COR-L47 (cell line): ENCODE data around the gene SLCO1A2.
"Not testable (repeated sequence)": the region's sequence is repeated elsewhere in the genome, so short reads cannot be mapped to it uniquely, and the experiment has no call there.

ENCODE experiments used
- DNase-seq: peaks from one replicate; lab custom pipeline; 2025; lab: John Stamatoyannopoulos, UW

Gene SLCO1A2, protein sequence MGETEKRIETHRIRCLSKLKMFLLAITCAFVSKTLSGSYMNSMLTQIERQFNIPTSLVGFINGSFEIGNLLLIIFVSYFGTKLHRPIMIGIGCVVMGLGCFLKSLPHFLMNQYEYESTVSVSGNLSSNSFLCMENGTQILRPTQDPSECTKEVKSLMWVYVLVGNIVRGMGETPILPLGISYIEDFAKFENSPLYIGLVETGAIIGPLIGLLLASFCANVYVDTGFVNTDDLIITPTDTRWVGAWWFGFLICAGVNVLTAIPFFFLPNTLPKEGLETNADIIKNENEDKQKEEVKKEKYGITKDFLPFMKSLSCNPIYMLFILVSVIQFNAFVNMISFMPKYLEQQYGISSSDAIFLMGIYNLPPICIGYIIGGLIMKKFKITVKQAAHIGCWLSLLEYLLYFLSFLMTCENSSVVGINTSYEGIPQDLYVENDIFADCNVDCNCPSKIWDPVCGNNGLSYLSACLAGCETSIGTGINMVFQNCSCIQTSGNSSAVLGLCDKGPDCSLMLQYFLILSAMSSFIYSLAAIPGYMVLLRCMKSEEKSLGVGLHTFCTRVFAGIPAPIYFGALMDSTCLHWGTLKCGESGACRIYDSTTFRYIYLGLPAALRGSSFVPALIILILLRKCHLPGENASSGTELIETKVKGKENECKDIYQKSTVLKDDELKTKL

DNA sequence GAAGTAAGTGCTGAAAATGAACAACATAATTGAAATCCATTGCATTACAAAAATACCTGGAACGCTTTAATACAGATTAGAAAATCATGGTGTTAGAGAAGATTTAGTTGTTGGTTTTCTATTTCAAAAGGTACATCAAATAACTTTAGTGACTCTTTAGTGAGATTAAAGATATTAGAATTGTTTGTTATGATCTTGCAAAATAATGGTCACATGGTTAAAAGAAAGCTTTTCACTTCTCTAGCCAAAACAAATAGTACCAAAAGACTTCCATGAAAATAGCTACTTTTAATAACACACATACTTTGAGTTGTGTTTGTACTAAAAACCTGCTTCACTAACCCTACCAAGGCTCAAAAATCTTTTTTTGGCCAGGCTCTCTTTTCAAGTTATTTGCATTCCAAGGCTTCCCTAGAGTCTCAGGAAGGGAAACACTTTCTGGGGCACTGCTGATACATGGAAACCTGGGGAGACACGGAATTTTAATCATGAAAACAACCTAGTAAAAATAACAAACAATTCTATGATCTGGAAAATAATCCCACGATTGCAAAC lies at the start of gene SLCO1A2:
SLCO1A2 (minus strand) TSS at position 147 of the 555 bp plus-strand sequence. CDS start 270 bp downstream, outside the sequence.
- no peak for DNase-seq

DNA sequence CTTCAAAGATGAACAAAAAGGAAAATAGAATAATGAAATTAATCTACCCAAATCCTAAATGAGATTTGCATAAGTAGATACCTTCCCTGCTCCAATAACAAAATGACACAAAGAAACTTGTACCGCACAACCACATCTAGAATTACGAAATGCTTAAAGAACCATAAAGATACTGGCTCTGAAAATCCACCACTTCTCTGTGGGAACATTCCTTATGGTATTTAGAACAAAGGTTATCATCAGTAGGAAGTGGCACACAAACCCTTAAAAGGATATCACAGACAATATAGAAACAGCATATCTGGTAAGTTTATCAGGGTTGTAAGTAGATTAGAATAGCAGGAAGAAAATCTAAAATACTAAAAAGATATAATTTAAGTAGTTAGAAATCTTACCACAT lies 49.5 kb upstream of the SLCO1A2 start:
- DNase-seq, result no peak

DNA sequence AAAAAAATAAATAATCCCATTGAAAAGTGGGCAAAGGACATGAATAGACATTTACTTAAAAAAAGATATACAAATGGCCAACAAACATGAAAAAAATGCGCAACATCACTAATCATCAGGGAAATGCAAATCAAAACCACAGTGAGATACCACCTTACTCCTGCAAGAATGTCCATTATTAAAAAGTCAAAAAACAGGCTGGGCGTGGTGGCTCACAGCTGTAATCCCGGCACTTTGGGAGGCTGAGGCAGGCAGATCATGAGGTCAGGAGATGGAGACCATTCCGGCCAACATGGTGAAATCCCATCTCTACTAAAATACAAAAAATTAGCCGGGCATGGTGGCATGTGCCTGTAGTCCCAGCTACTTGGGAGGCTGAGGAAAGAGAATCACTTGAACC lies 46.6 kb upstream of the SLCO1A2 start:
- not testable (repeated sequence) for DNase-seq

DNA sequence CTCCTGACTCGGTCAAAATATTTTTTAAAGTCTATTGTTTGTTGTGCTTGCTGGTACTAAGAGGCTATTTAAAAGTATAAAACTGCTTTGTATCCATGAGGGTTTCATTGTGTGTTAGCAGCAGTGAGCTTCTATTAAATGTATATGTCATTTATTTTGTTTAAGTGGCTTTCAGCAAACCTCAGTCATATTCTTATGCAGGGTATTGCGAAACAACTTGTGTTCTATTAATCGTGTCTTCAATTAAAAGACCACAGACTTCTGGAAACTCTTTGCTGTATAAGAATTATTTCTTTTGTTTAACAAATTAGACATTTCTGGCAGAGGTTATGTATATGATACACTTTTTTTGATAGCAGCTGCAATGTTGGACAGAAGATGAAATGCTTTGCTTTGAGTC lies 44.5 kb upstream of the SLCO1A2 start:
- no peak for DNase-seq

DNA sequence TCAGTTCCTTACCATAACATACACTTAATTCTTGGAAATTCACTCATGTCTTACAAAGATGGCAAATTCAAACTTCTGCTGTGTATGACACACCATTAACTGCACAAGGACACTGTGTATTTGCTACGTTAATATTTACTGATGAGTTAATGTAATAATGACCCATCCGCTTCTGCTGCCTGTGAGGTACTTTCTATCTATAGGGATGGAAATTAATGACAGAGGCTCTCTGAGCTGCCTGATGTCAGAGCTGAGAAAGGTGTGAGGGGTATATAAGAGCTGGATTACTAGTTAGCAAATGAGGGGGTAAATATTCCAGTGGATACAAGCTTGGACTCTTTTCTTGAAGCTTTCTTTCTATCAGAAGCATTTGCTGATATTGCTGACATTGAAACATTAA lies 37.9 kb upstream of the SLCO1A2 start, which contains the start of gene IAPP:
IAPP (plus strand) TSS at position 301 of the 400 bp plus-strand sequence. CDS start 450 bp downstream, outside the sequence.
- no peak for DNase-seq

DNA sequence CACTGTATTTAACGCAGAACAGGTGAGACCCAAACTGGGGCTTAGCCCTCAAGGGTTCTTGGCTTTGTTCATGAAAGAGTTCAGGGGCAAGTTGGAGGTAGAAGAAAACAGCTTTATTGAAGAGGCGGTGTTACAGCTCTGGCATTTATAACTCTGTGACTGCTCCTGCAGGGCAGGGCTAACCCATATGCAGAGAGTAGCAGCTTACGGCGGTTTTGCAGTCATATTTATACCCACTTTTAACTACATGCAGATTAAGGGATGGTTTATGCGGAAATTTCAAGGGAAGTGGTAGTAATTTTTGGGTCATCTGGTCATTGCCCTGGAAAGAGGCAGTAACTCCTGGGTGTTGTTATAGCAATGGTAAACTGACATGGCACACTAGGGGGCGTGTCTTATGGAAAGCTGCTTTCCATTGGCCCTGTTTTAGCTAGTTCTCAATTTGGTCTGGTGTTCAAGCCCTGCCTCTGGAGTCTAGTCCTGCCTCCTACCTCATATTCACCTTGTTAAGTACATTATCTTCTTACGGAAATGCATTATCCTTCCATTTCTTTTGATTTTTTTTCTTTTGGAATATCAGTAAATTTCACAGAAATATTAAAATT lies 36.2 kb upstream of the SLCO1A2 start:
- no peak for DNase-seq

DNA sequence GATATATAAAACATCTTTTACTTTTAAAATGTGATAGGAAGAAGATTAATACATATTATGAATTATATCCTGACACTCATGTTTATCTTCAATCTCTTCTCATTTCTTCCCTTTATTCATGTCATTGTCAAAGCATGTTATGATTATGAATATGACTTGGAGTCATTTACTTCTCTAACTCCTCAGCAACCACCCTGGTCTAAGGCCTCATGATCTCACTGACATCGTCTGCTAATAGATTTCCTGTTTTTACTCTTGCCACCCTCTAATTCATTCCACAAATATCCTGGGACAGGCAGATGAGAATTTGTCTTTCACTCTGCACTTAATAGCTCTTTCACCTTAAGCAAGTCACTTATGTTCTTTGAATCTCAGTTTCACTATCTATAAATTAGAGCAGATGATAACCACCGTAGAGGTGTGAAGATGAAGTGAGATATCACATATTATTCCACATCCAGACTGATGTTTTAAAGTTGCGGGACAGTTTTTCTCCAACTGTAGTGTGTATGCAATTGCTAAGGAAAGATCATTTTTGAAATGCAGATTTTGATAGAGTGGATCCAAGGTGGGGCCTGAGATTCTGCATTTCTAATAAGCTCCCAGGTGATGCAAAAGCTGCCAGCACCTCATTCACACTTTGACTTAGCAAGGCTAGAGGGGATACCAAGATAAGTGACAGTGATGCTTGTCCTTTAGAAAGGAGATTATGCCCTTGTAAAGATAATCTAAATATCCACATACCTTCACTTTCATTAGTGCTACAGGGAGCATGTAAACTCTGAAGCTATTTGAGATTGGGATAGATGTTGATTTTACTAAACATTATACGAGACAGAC lies 34.6 kb upstream of the SLCO1A2 start:
- no peak for DNase-seq

DNA sequence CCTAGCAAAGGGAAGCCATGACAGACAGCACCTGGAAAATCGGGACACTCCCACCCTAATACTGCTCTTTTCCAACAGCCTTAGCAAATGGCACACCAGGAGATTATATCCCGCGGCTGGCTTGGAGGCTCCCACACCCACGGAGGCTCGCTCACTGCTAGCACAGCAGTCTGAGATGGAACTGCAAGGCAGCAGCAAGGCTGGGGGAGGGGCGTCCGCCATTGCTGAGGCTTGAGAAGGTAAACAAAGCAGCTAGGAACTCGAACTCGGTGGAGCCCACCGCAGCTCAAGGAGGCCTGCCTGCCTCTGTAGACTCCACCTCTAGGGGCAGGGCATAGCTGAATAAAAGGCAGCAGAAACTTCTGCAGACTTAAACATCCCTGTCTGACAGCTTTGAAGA lies 25.9 kb upstream of the SLCO1A2 start:
- DNase-seq, result not testable (repeated sequence)

DNA sequence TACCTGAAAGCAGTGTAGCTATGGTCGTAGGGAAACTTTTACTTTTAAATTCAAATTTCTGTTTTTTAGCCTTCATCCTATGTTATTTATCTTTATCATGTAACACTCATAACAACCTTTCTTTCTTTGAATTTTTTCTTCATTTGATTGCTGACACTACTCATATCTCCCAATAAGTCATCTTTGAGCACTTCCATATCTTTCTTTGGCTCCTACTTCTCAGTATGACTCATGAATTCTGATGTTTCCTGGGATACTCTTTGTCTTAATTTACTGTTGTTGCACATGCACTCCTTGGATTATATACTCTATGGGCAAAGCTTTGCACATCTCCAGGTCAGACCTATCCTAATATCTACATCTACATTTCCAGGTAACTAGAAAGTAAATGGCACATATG lies 19.9 kb upstream of the SLCO1A2 start:
- no peak for DNase-seq

DNA sequence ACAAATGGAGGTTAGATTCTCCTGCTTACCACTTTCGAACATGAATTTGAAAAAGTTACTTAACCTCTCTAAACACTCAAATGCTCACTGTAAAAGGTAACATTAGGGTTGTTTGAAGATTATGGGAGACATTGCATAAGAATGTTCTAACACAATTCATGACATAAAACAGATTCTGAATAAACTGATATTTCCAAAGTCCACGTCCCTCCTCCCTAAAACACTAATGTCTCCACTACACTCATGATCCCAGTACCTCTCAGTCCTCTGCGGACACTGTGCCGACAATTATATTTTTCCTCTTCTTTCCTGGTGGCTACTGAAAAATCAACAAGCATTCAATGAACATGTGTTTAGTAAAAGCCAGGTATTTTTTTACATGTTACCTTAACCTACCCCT lies 19.2 kb upstream of the SLCO1A2 start:
- no peak for DNase-seq

DNA sequence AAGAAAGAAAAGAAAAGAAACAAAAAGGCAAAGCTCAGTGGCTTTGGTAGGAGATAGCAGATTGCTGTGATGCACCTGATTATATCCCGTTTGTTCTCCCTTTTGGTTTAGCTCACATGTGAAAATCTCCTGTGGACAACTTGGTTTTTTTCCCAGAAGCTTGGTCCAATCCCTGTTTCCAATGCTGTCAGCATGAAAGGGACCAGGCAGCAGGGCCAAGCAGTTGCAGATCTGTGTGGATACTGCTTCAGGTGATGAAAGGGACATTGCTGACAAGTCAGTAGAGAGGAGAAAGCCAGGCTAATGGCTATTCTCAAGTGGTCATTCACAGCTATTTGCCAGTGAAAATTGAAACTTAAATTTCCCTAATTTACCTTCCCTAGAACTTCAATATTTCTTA lies 18.8 kb upstream of the SLCO1A2 start:
- DNase-seq, result no peak

DNA sequence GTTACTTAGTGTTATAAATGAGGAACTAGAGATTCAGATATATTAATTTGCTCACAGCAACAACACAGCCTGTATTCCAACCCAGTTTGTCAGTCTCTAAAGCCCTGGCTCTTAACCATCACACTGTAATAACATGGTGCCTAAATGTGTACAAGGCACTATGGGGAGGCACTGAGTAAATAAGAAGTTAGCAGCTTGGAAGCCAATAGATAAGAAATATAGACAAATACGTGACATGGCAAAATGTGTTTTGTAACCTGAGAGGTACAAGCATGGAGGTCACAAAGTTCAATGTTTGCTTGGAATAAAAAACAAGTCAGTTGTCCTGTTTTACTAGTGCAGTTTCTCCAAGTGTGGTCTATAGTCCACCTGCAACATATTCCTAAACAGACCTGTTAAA lies 16.3 kb upstream of the SLCO1A2 start:
- no peak for DNase-seq

DNA sequence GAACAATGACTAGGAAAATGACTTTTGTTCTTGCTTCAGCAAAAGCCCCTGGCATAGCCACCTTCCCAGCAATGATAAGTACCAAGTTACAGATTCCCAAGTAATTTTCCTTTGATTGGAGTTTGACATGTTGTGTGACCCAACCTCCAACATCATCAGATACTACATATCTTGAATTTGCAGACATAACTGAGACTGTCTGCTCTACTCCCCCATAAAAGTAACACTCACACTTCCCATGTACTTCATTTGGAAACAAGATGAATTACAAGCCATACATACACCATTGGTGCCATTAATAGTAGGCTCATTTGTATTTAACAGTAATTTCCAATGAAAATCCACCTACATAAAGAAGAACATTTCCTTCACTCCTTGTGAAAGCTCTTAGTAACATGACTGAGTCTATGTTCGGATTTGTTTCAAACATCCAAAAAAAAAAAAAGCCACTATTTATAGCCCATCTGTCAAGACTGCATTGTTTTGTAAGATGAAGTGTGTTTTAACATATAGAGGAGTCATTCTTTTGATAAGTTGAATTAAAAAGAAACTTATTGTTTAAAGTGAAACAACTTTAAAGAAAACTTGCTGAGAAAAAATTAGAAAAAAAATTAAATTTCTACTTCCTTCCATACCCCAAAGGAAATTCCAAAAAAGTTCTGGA lies 12.0 kb upstream of the SLCO1A2 start:
- DNase-seq, result no peak

DNA sequence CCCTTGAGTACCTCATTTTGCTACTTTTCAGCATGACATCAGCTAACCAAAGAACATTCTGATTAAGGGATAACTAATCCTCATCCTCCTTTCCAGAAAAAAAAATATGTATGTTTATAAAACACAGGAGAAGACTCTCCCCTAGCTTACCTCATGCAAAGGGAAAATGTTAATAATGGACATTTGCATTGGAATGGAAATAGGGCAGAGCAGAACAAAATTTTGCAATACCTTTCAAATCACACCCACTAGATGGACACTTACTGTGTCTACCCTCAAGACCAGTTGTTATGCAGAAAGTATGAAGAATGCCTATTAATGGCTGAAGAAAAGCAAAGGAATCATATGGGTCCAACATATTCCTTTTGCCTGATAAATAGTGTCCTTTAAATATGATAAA lies 8.9 kb upstream of the SLCO1A2 start:
- DNase-seq, result no peak

DNA sequence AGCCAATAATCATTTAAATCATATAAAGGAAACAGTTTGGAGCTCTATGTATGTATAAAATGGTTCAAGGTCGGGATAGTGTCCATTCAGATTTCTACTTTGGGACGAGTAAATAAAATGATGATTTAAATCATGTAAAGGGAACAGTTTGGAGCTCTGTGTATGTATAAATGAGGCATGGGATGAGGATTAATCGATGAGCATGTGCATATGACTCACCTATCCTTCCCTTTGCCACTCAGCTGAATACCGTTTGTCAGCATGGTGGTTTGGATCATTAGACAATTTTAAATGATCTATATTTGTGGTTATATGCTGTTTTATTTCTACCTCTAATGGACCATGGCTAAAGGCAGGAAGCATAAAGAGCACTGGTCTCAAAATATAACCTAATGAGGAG lies 7.1 kb upstream of the SLCO1A2 start:
- no peak for DNase-seq

DNA sequence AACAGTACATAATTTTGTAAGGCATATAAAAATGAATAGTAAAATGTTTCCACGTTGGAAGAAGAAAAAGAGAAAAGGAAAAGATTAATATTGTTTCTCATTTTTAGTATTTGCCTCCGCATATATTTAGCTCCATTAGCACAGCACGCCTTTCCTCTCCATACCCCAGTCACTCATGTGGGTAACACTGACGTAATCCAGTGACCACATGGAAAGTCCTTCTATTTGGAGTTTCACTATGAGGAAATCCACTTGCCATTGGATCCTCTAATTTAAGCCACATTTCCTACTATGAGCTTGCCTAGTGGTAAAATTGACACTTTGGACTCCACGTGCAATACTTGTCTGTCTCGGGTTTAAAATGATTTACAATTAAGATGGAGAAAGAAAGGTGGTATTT lies 5.7 kb upstream of the SLCO1A2 start:
- DNase-seq, result no peak

DNA sequence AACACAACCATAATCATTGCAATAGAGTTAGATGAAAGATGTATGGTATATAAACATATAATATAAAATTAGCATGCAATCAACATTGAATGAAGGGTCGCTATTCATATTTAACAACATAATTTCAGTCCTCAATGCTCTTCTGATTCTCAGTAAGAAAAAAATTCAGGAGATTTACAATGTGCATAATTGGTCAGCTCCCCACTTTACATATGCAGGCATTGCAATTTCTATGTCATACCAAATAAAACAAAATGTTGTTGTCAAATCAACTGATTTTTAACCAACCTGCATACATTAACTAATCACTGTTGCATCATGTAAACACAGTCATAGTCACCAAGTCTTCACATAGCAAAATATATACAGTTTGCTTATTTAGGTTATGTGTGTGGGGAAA lies 5.2 kb upstream of the SLCO1A2 start:
- no peak for DNase-seq

DNA sequence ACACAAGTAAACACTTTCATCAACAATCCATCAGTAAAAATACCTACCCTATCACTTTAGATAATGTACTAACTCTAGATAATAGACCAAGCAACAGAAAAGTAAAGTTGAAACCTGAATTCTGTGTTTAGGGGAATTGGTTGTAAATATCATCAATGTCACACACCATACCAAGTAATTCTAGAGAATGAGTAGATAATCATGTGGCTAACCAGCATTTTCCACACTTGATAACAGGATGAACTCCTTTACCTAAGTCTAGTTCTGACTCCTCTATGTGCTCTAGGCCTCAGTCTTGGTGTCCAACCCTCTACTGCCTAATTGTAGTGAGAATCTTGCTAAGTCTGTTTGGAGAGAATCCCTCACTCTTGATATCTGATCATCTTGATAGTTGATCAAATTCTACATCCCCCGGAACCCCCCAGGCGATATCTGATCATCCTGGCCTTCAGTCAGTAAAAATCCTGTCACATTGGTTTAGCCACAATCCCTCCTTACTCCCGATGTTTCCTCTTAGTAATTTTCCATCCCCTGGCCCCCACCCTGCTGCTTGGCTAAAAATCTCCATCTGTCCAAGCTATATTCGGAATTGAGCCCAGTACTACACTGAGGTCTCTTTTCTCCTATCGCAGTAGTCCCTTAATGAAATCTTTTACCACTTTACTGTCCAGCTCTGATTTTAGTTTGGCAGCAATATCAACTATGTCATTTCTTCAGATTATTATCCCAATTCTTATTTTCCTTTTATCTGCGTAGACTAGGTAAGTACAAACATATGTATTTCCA lies 3.4 kb upstream of the SLCO1A2 start:
- no peak for DNase-seq

DNA sequence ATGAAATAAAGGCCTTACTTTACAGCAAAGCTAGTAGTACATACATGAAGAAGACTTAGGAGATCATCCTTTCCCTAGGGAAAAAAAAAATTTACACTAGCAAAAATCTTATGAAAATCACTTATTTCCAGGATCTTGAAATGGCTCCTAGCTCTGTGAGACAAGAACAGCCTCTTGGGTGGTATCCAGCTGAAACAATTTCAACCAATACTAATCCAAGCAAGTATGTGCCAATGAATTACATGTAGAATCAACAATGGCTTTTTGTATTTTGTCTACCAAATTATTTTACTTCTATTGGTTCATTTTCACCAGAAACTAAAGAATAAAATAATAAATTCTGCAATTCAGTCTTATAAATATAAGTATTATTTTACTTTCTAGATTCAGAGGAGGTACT lies 2.7 kb upstream of the SLCO1A2 start:
- no peak for DNase-seq

DNA sequence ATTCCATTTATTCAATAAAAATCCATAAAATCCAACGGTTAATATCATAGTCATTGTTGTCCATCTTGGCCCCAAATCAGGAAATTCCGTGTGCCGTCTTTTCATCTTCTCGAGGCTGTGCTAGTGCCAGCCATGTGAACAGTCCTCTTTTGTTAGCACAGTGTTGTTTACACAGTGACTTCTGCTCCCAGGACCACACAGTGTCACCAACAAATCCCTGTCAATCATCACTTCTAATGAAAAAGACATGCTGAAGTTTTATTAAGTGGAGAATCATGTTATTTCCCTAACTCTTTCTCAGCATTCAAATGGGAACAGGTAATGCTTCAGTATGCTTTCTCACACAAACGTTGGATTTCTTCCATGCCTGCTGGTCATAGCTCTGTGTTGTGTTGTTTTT lies 1.9 kb upstream of the SLCO1A2 start:
- DNase-seq, result no peak
